Neural progenitor cell (in vitro differentiated cells): ENCODE data around the gene SCAP.

Experiments
- EZH2phosphoT487 ChIP-seq: fragments of 200-600 bp; sonication (generic); IDR thresholded peaks from 2 replicates; pipeline ENCODE4 v1.6.1; 2017; ENCODE audit warnings: antibody characterized with exemption
- TF ChIP-seq, protein P1 (sequence below): fragments of 200-600 bp; sonication (generic); IDR thresholded peaks from 2 replicates; pipeline ENCODE4 v1.5.1; 2017; ENCODE audit warnings: antibody characterized with exemption, mild to moderate bottlenecking

DNA sequence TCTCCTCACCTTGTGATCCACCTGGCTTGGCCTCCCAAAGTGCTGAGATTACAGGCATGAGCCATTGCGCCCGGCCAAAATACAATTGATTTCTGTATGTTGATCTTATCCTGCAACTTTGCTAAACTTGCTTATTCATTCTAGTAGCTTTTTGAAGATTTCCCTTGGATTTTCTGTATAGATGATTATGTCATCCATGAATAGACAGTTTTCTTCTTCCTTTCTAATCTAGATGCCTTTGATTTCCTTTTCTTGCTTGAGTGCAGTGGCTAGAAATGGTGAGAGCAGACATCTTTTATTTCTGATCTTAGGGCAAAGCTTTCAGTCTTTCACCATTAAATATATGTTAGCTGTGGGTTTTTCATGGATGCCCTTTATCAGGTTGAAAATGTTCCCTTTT, 42.2 kb upstream of the SCAP start:
- no peak for TF ChIP-seq EZH2phosphoT487
- TF ChIP-seq, protein P1, sequence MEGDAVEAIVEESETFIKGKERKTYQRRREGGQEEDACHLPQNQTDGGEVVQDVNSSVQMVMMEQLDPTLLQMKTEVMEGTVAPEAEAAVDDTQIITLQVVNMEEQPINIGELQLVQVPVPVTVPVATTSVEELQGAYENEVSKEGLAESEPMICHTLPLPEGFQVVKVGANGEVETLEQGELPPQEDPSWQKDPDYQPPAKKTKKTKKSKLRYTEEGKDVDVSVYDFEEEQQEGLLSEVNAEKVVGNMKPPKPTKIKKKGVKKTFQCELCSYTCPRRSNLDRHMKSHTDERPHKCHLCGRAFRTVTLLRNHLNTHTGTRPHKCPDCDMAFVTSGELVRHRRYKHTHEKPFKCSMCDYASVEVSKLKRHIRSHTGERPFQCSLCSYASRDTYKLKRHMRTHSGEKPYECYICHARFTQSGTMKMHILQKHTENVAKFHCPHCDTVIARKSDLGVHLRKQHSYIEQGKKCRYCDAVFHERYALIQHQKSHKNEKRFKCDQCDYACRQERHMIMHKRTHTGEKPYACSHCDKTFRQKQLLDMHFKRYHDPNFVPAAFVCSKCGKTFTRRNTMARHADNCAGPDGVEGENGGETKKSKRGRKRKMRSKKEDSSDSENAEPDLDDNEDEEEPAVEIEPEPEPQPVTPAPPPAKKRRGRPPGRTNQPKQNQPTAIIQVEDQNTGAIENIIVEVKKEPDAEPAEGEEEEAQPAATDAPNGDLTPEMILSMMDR = no peak
